GM23338 (cell line): ENCODE results near the gene RNF183. TPM values are rescaled to one million over a fixed set of nuclear protein-coding genes. Genes with fewer than 3 reads are reported as not detected.

ENCODE experiments used
- ATAC-seq: fragments of 200-7000 bp; cut with Tn5 transposase; 3 replicates; pipeline ENCODE4 v1.9.1; 2020
- DNase-seq: peaks from one replicate; pipeline ENCODE4 v3.0.0-alpha.2; 2015; ENCODE audit warnings: low spot score
- H2AFZ ChIP-seq: fragments of 200-600 bp; sonication (generic); 2 replicates; pipeline ENCODE4 v1.8.0; 2016; ENCODE audit warnings: antibody characterized with exemption, mild to moderate bottlenecking, moderate library complexity
- H3F3A ChIP-seq: fragments of 200-600 bp; sonication (generic); replicated peaks from 2 replicates; pipeline ENCODE4 v1.8.0; 2017; ENCODE audit warnings: antibody characterized with exemption, mixed run types, low read depth
- H3K27ac ChIP-seq: fragments of 200-600 bp; sonication (generic); 2 replicates; pipeline ENCODE4 v1.6.1; 2016; ENCODE audit warnings: low read depth
- H3K27me3 ChIP-seq: fragments of 200-600 bp; sonication (generic); 2 replicates; pipeline ENCODE4 v1.8.0; 2016; ENCODE audit warnings: mild to moderate bottlenecking, mixed run types, moderate library complexity; ENCODE audit not compliant: insufficient read depth
- H3K36me3 ChIP-seq: fragments of 200-600 bp; sonication (generic); 2 replicates; pipeline ENCODE4 v1.8.0; 2016; ENCODE audit warnings: mild to moderate bottlenecking; ENCODE audit not compliant: insufficient read depth
- H3K4me1 ChIP-seq: fragments of 200-600 bp; sonication (generic); 2 replicates; pipeline ENCODE4 v1.8.0; 2016; ENCODE audit warnings: mild to moderate bottlenecking, moderate library complexity; ENCODE audit not compliant: insufficient read depth
- H3K4me2 ChIP-seq: fragments of 200-600 bp; sonication (generic); 2 replicates; pipeline ENCODE4 v1.7.1; 2017; ENCODE audit warnings: mixed run types
- H3K4me3 ChIP-seq: fragments of 200-600 bp; sonication (generic); 2 replicates; pipeline ENCODE4 v1.6.1; 2016; ENCODE audit warnings: mixed run types
- H3K79me2 ChIP-seq: fragments of 200-600 bp; sonication (generic); replicated peaks from 2 replicates; pipeline ENCODE4 v1.8.0; 2017; ENCODE audit warnings: mild to moderate bottlenecking; ENCODE audit not compliant: insufficient read depth
- H3K9me2 ChIP-seq: fragments of 200-600 bp; sonication (generic); 2 replicates; pipeline ENCODE4 v1.8.0; 2017; ENCODE audit not compliant: insufficient read depth
- H4K20me1 ChIP-seq: fragments of 200-600 bp; sonication (generic); replicated peaks from 2 replicates; pipeline ENCODE4 v1.8.0; 2017; ENCODE audit warnings: mild to moderate bottlenecking; ENCODE audit not compliant: insufficient read depth
- H3K27ac Mint-ChIP-seq: 2 replicates; pipeline ENCODE4 v1.8.0; 2020; ENCODE audit warnings: inconsistent platforms, mild to moderate bottlenecking, moderate library complexity, mixed read lengths
- H3K27me3 Mint-ChIP-seq: 3 replicates; pipeline ENCODE4 v1.8.0; 2022; ENCODE audit warnings: low read depth, mild to moderate bottlenecking, moderate library complexity, mixed read lengths, inconsistent platforms; ENCODE audit not compliant: insufficient read depth, poor library complexity
- H3K36me3 Mint-ChIP-seq: 3 replicates; pipeline ENCODE4 v1.8.0; 2021; ENCODE audit warnings: low read depth, mild to moderate bottlenecking, inconsistent platforms, moderate library complexity, mixed read lengths
- H3K4me1 Mint-ChIP-seq: 3 replicates; pipeline ENCODE4 v1.8.0; 2020; ENCODE audit warnings: mild to moderate bottlenecking, inconsistent platforms, mixed read lengths
- H3K4me3 Mint-ChIP-seq: 3 replicates; pipeline ENCODE4 v1.8.0; 2021; ENCODE audit warnings: moderate library complexity, mild to moderate bottlenecking, inconsistent platforms, mixed read lengths
- H3K9me3 Mint-ChIP-seq: 3 replicates; pipeline ENCODE4 v1.8.0; 2020; ENCODE audit warnings: moderate library complexity, mild to moderate bottlenecking, inconsistent platforms, mixed read lengths
- CREB1 ChIP-seq: fragments of 250-450 bp; sonication (Bioruptor Pico); IDR thresholded peaks from 2 replicates; pipeline ENCODE4 v1.5.0; 2020; ENCODE audit warnings: low read depth, mild to moderate bottlenecking, moderate library complexity
- CTCF ChIP-seq, 2 experiments: fragments of 200-600 bp in 1 of 2; sonication (generic) in 1 of 2; conservative IDR thresholded peaks; 2 replicates each; pipeline versions ENCODE4 v1.5.1 to v1.6.1; 2016 to 2017; ENCODE audit warnings: antibody characterized with exemption in 2 of 2, low read depth in 2 of 2, mild to moderate bottlenecking in 2 of 2, moderate library complexity in 1 of 2
- ETS1 ChIP-seq: IDR thresholded peaks from 2 replicates; pipeline ENCODE4 v1.6.1; 2016; ENCODE audit warnings: antibody characterized with exemption
- EZH2 ChIP-seq: fragments of 200-600 bp; sonication (generic); IDR thresholded peaks from one replicate; pipeline ENCODE4 v1.8.0; 2017; ENCODE audit warnings: antibody characterized with exemption, mild to moderate bottlenecking, low read depth; ENCODE audit not compliant: unreplicated experiment
- EZH2phosphoT487 ChIP-seq: fragments of 200-600 bp; sonication (generic); IDR thresholded peaks from one replicate; pipeline ENCODE4 v1.8.1; 2018; ENCODE audit warnings: antibody characterized with exemption; ENCODE audit not compliant: unreplicated experiment
- NANOG ChIP-seq: IDR thresholded peaks from 2 replicates; pipeline ENCODE4 v1.6.1; 2016; ENCODE audit warnings: antibody characterized with exemption, borderline replicate concordance
- REST ChIP-seq: IDR thresholded peaks from one replicate; pipeline ENCODE4 v1.6.1; 2018; ENCODE audit warnings: antibody characterized with exemption; ENCODE audit not compliant: unreplicated experiment
- STAT1 ChIP-seq: IDR thresholded peaks from one replicate; pipeline ENCODE4 v1.6.1; 2016; ENCODE audit warnings: antibody characterized with exemption; ENCODE audit not compliant: unreplicated experiment
- ZNF114 ChIP-seq: fragments of 250-450 bp; sonication (Bioruptor Pico); IDR thresholded peaks from 2 replicates; pipeline ENCODE4 v1.5.0; 2020; ENCODE audit warnings: mild to moderate bottlenecking, moderate library complexity
- ZNF331 ChIP-seq: fragments of 250-450 bp; sonication (Bioruptor Pico); IDR thresholded peaks from 2 replicates; pipeline ENCODE4 v1.5.0; 2020; ENCODE audit warnings: low read depth, mild to moderate bottlenecking, moderate library complexity
- ZNF462 ChIP-seq: fragments of 250-450 bp; sonication (Bioruptor Pico); IDR thresholded peaks from 2 replicates; pipeline ENCODE4 v1.5.0; 2020; ENCODE audit warnings: mild to moderate bottlenecking, moderate library complexity
- polyA plus RNA-seq: library from polyadenylated mRNA; unstranded; fragments of >200 nt; fragmentation: Nextera tagmentation; extraction: Ambion mirVana; gene quantifications from 2 replicates; pipeline ENCODE4 v1.2.1, GENCODE V29; 2016
- total RNA-seq: library from RNA; depleted of rRNA; stranded (reverse); fragments of >200 nt; shearing (Covaris generic); gene quantifications from 2 replicates; pipeline ENCODE4 v1.2.3, GENCODE V29; 2014

RNF183 gene
- total and polyA plus RNA-seq, 2 experiments from 2014 or later, result 0.42 TPM; not detected in 1

- TF ChIP-seq ZNF462 (CRISPR knock-in tag), result no peak
- TF ChIP-seq EZH2phosphoT487, result no peak
- no peak for TF ChIP-seq ZNF114 (CRISPR knock-in tag)
- no peak for TF ChIP-seq CTCF (conservative IDR thresholded peaks at IDR 0.05; ENCODE audit: low read depth in 2 of 2)
Observed at GRCh38 chr9:113266174-113266573, 37.0 kb downstream of the RNF183 start (continued).

GRCh38 chr9:113261917-113262671 is 41.1 kb downstream of the RNF183 start:
- Histone ChIP-seq H3K27me3 (no peaks in the 10 kb centered on the region), H3K4me1 (no peaks in the 10 kb centered on the region), H3K9me2 (no peaks in the 10 kb centered on the region), H3K36me3 (peaks cover 13% of the 10 kb centered on the region), H3K4me2 (no peak overlapping the region), H3K27ac (no peak overlapping the region), H3F3A (no peaks in the 10 kb centered on the region), H3K79me2 (no peaks in the 10 kb centered on the region), H3K4me3 (no peak overlapping the region), H2AFZ (no peak overlapping the region), H4K20me1 (peaks cover 1% of the 10 kb centered on the region; the same call in 1 of the 2 replicates)
- no peak for ATAC-seq
- DNase-seq, result no peak
- Mint-ChIP-seq H3K4me1 (no peaks in the 10 kb centered on the region), H3K9me3 (no peaks in the 10 kb centered on the region), H3K27ac (no peak overlapping the region), H3K27me3 (no peaks in the 10 kb centered on the region), H3K4me3 (no peak overlapping the region), H3K36me3 (peaks cover 20% of the 10 kb centered on the region)
- TF ChIP-seq NANOG, result no peak
- no peak for TF ChIP-seq EZH2phosphoT487
- no peak for TF ChIP-seq EZH2
- TF ChIP-seq ZNF114 (CRISPR knock-in tag), result no peak
- no peak for TF ChIP-seq CREB1
- no peak for TF ChIP-seq ZNF331 (CRISPR knock-in tag)
- no peak for TF ChIP-seq ETS1
- TF ChIP-seq STAT1, result no peak
- no peak for TF ChIP-seq REST
